HCT116 (cell line): ENCODE measurements around the gene AK3. TPM values are rescaled to one million over a fixed set of nuclear protein-coding genes. Genes with fewer than 3 reads are reported as not detected.

Source experiments
- ATAC-seq: fragments of 200-7000 bp; cut with Tn5 transposase; 2 replicates; pipeline ENCODE4 v1.9.1; 2020; ENCODE audit warnings: mild to moderate bottlenecking, moderate library complexity
- BruUV-seq: library from RNA; stranded (reverse); fragments of 400-500 nt; replicated peaks from 2 replicates; lab custom pipeline; 2021; lab: Mats Ljungman, UMichigan
- CTCF ChIA-PET: fragments of 300-600 bp; sonication (Branson Sonifier 250); formaldehyde crosslinking; loops from one replicate; lab custom pipeline; 2021; ENCODE audit warnings: antibody characterized with exemption; lab: Charles Lee
- POLR2A ChIA-PET: fragments of 300-600, 350-600 bp; sonication (Branson Sonifier 250); formaldehyde crosslinking; loops from one replicate; lab custom pipeline; 2021; ENCODE audit warnings: antibody characterized with exemption; lab: Charles Lee
- RAD21 ChIA-PET, 2 experiments: fragments of 300-600 bp; sonication (Branson Sonifier 250); formaldehyde crosslinking; loops; one replicate each; lab custom pipeline; 2023; ENCODE audit warnings: low total read pairs in 2 of 2; ENCODE audit not compliant: uncharacterized antibody in 2 of 2, unreplicated experiment in 2 of 2, low non-redundant PET in 1 of 2; lab: Charles Lee
- DNase-seq: peaks from one replicate; pipeline ENCODE4 v3.0.0-alpha.2; 2010; ENCODE audit warnings: low read depth, low spot score
- H2AFZ ChIP-seq: fragments of 200-600 bp; shearing (Covaris generic), sonication (generic); 2 replicates; pipeline ENCODE4 v1.6.1; 2017; ENCODE audit warnings: low read depth, mixed run types, mixed read lengths, antibody characterized with exemption, low read length; ENCODE audit not compliant: poor library complexity, severe bottlenecking
- H3K27ac ChIP-seq: 2 replicates; pipeline ENCODE4 v1.5.1; 2012; ENCODE audit warnings: low read depth, low read length
- H3K27me3 ChIP-seq: fragments of 200-600 bp; sonication (generic); 2 replicates; pipeline ENCODE4 v1.6.1; 2016; ENCODE audit warnings: mixed run types, low read length, mixed read lengths; ENCODE audit not compliant: insufficient read depth
- H3K36me3 ChIP-seq, 2 experiments: fragments of 200-500 bp in 1 of 2; fragments of 200-600 bp in 1 of 2; sonication (Bioruptor generic) in 1 of 2; sonication (generic) in 1 of 2; 2 replicates each; pipeline versions ENCODE4 v1.5.1 to v1.6.1; 2014 to 2016; ENCODE audit warnings: low read length in 2 of 2, inconsistent platforms in 1 of 2, mixed read lengths in 1 of 2, mixed run types in 1 of 2; ENCODE audit not compliant: insufficient read depth in 2 of 2, control insufficient read depth in 1 of 2
- H3K4me1 ChIP-seq, 2 experiments: fragments of 200-600 bp in 1 of 2; sonication (generic) in 1 of 2; 2 replicates each; pipeline versions ENCODE4 v1.5.1 to v1.6.1; 2012 to 2017; ENCODE audit warnings: low read length in 2 of 2, inconsistent platforms in 1 of 2, mild to moderate bottlenecking in 1 of 2, mixed read lengths in 1 of 2, mixed run types in 1 of 2, moderate library complexity in 1 of 2; ENCODE audit not compliant: insufficient read depth in 2 of 2, control insufficient read depth in 1 of 2
- H3K4me2 ChIP-seq: fragments of 200-600 bp; sonication (generic); 2 replicates; pipeline ENCODE4 v1.6.1; 2017; ENCODE audit warnings: mixed run types, low read length, mixed read lengths
- H3K4me3 ChIP-seq, 2 experiments: fragments of 200-600 bp in 1 of 2; sonication (generic) in 1 of 2; replicated peaks in 1 of 2; 2 replicates each; pipeline ENCODE4 v1.5.1; 2011 to 2016; ENCODE audit warnings: low read length in 2 of 2, control low read depth in 1 of 2, low read depth in 1 of 2, mild to moderate bottlenecking in 1 of 2, mixed read lengths in 1 of 2, mixed run types in 1 of 2
- H3K79me2 ChIP-seq: fragments of 200-600 bp; sonication (generic); 2 replicates; pipeline ENCODE4 v1.6.1; 2017; ENCODE audit warnings: mild to moderate bottlenecking, mixed run types, low read length, moderate library complexity, mixed read lengths; ENCODE audit not compliant: insufficient read depth
- H3K9ac ChIP-seq: fragments of 200-600 bp; sonication (generic); 2 replicates; pipeline ENCODE4 v1.6.1; 2016; ENCODE audit warnings: low read length, mixed read lengths
- H3K9me2 ChIP-seq: fragments of 200-600 bp; sonication (generic), shearing (Covaris generic); 2 replicates; pipeline ENCODE4 v1.6.1; 2017; ENCODE audit warnings: mixed run types, mild to moderate bottlenecking, moderate library complexity; ENCODE audit not compliant: insufficient read depth
- H3K9me3 ChIP-seq, 2 experiments: fragments of 200-500 bp in 1 of 2; fragments of 200-600 bp in 1 of 2; sonication (Bioruptor generic) in 1 of 2; sonication (generic) in 1 of 2; 2 replicates each; pipeline ENCODE4 v1.6.1; 2014 to 2017; ENCODE audit warnings: low read length in 2 of 2, mixed read lengths in 2 of 2, inconsistent platforms in 1 of 2, low read depth in 1 of 2, mild to moderate bottlenecking in 1 of 2, mixed run types in 1 of 2, moderate library complexity in 1 of 2; ENCODE audit not compliant: control insufficient read depth in 1 of 2, insufficient read depth in 1 of 2
- H4K20me1 ChIP-seq: fragments of 200-600 bp; sonication (generic), shearing (Covaris generic); 2 replicates; pipeline ENCODE4 v1.6.1; 2017; ENCODE audit warnings: mixed run types, mild to moderate bottlenecking, moderate library complexity; ENCODE audit not compliant: insufficient read depth
- CTCF ChIP-seq, 3 experiments: fragments of 200-600 bp in 1 of 3; sonication (generic) in 1 of 3; IDR thresholded peaks in 2 of 3; conservative IDR thresholded peaks in 1 of 3; 2 replicates each; pipeline ENCODE4 v1.5.1; 2012 to 2017; ENCODE audit warnings: low read depth in 2 of 3, low read length in 2 of 3, antibody characterized with exemption in 1 of 3, borderline replicate concordance in 1 of 3, control low read depth in 1 of 3, mild to moderate bottlenecking in 1 of 3, mixed read lengths in 1 of 3, mixed run types in 1 of 3, moderate library complexity in 1 of 3; ENCODE audit not compliant: insufficient read depth in 1 of 3
- EGR1 ChIP-seq: IDR thresholded peaks from 2 replicates; pipeline ENCODE4 v1.6.1; 2012; ENCODE audit warnings: low read depth
- MAX ChIP-seq: IDR thresholded peaks from 2 replicates; pipeline ENCODE4 v1.6.1; 2012
- POLR2A ChIP-seq: IDR thresholded peaks from 2 replicates; pipeline ENCODE4 v1.7.0; 2011; ENCODE audit warnings: borderline replicate concordance; ENCODE audit not compliant: insufficient read depth, insufficient read length; ENCODE audit errors: extremely low read depth
- POLR2AphosphoS5 ChIP-seq: IDR thresholded peaks from 2 replicates; pipeline ENCODE4 v1.6.1; 2011; ENCODE audit warnings: mild to moderate bottlenecking, low read depth, low read length, moderate library complexity
- SRF ChIP-seq: IDR thresholded peaks from 2 replicates; pipeline ENCODE4 v1.6.1; 2012; ENCODE audit warnings: low read depth
- TCF7L2 ChIP-seq: IDR thresholded peaks from 2 replicates; pipeline ENCODE4 v1.7.0; 2011; ENCODE audit warnings: borderline replicate concordance, inconsistent platforms; ENCODE audit not compliant: insufficient read depth, insufficient read length; ENCODE audit errors: extremely low read depth
- ZFX ChIP-seq: fragments of 450-650 bp; IDR thresholded peaks from 2 replicates; pipeline ENCODE4 v1.6.1; 2017
- intact Hi-C: fragments of 100-400 bp; cut with micrococcal nuclease; formaldehyde crosslinking; loops from 2 replicates; pipeline ENCODE4 v1.10.0; 2022
- total RNA-seq: library from RNA; stranded (reverse); gene quantifications from one replicate; pipeline ENCODE4 v1.2.1, GENCODE V29; 2021; ENCODE audit not compliant: unreplicated experiment

The AK3 gene
- total RNA-seq, 1 experiment from 2014 or later, result 43.0 TPM

- TSS peak; percentile 69 for BruUV-seq
- Histone ChIP-seq H3K9me3 (no peaks in the 10 kb centered on the region), H2AFZ (no peak overlapping the region), H3K4me2 (peak overlapping the region; percentile 92), H4K20me1 (no peaks in the 10 kb centered on the region), H3K36me3 (no peaks in the 10 kb centered on the region), H3K9me2 (no peaks in the 10 kb centered on the region), H3K4me3 (peak overlapping the region; percentile 65 to 91), H3K27ac (peak overlapping the region; percentile 84), H3K9ac (peak overlapping the region; percentile 86), H3K27me3 (no peaks in the 10 kb centered on the region), H3K4me1 (peaks cover 27 to 45% of the 10 kb centered on the region in 2 experiments), H3K79me2 (peaks cover 52% of the 10 kb centered on the region)
- ChIA-PET CTCF (interaction anchor here (2.1 kb wide), 1 partner anchor 13 kb away, joined by 5 read pairs; no protein-coding TSS in a partner anchor), POLR2A (interaction anchor here (1.3 kb wide), 2 partner anchors 7 to 60 kb away, joined by 3 read pairs; partner anchors contain the start of gene CDC37L1), RAD21 (no interaction called here)
- peak; percentile 46; the same call in 1 of the 2 replicates for TF ChIP-seq MAX
- no peak for TF ChIP-seq SRF
- no peak for TF ChIP-seq POLR2A
- intact Hi-C loops, result no loop called here
- no peak for DNase-seq
- ATAC-seq, result no peak
Measured at GRCh38 chr9:4739587-4740387, 1.2 kb downstream of the AK3 start.

GRCh38 chr9:4738866-4739586, 2.0 kb downstream of the AK3 start:
- no TSS peak for BruUV-seq
- TF ChIP-seq POLR2A (no peak), ZFX (no peak), CTCF (IDR thresholded peaks at IDR 0.05 in 2 of 3, conservative IDR thresholded peaks at IDR 0.05 in 1 of 3; ENCODE audit: borderline replicate concordance in 1 of 3, insufficient read depth in 1 of 3, low read depth in 2 of 3, low read length in 2 of 3) (no peak), POLR2AphosphoS5 (no peak), EGR1 (no peak), SRF (no peak), TCF7L2 (no peak), MAX (no peak)
- peak overlapping the region; percentile 84 for H3K27ac ChIP-seq
- ChIA-PET CTCF (no interaction called here), POLR2A (no interaction called here), RAD21 (no interaction called here)
- H2AFZ ChIP-seq, result no peak overlapping the region
- H3K79me2 ChIP-seq, result peaks cover 60% of the 10 kb centered on the region
- H3K9me2 ChIP-seq, result no peaks in the 10 kb centered on the region
- no peaks in the 10 kb centered on the region for H3K36me3 ChIP-seq
- ATAC-seq, result no peak
- peaks cover 27 to 48% of the 10 kb centered on the region in 2 experiments for H3K4me1 ChIP-seq
- peak overlapping the region; percentile 86 for H3K9ac ChIP-seq
- no peak for DNase-seq
- H3K9me3 ChIP-seq, result no peaks in the 10 kb centered on the region
- H3K4me2 ChIP-seq, result peak overlapping the region; percentile 92
- intact Hi-C loops, result no loop called here
- H3K27me3 ChIP-seq, result no peaks in the 10 kb centered on the region
- no peaks in the 10 kb centered on the region for H4K20me1 ChIP-seq
- peak overlapping the region; percentile 65 to 91 for H3K4me3 ChIP-seq
